DND-41 (cell line): ENCODE results near the gene PDGFB.

ENCODE experiments used
- EZH2 ChIP-seq: IDR thresholded peaks from 3 replicates; pipeline ENCODE4 v1.6.1; 2012; ENCODE audit warnings: borderline replicate concordance, low read depth, mild to moderate bottlenecking, moderate library complexity, low read length, inconsistent platforms; ENCODE audit not compliant: severe bottlenecking
- TF ChIP-seq, protein P1 (sequence below): IDR thresholded peaks from 2 replicates; pipeline ENCODE4 v1.5.1; 2012; ENCODE audit warnings: borderline replicate concordance, low read length, moderate library complexity, mild to moderate bottlenecking; ENCODE audit not compliant: poor library complexity, severe bottlenecking; ENCODE audit errors: extremely low read depth

DNA sequence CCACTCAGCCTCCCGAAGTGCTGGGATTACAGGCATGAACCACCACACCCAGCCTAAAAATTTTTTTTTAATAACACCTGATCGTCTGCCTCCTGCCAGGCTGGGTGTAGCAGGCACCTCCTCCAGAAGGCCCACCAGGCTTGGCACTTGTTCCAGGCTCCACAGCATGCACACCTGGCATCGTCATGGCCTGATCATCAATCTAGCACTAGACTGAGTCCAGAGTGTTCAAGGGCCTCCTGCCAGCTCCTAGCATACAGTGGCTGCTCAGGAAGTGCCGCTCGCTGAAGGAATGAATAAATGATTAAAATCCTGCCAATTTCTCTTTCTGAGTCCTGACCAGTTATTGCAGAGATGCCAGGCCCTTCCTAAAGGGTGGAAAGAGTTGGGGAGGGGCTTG, 3.5 kb upstream of the PDGFB start:
- TF ChIP-seq, protein P1, sequence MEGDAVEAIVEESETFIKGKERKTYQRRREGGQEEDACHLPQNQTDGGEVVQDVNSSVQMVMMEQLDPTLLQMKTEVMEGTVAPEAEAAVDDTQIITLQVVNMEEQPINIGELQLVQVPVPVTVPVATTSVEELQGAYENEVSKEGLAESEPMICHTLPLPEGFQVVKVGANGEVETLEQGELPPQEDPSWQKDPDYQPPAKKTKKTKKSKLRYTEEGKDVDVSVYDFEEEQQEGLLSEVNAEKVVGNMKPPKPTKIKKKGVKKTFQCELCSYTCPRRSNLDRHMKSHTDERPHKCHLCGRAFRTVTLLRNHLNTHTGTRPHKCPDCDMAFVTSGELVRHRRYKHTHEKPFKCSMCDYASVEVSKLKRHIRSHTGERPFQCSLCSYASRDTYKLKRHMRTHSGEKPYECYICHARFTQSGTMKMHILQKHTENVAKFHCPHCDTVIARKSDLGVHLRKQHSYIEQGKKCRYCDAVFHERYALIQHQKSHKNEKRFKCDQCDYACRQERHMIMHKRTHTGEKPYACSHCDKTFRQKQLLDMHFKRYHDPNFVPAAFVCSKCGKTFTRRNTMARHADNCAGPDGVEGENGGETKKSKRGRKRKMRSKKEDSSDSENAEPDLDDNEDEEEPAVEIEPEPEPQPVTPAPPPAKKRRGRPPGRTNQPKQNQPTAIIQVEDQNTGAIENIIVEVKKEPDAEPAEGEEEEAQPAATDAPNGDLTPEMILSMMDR, result no peak
- TF ChIP-seq EZH2, result no peak
